ENCODE data around the gene USP2. TPM values are rescaled to one million over a fixed set of nuclear protein-coding genes. Genes with fewer than 3 reads are reported as not detected.

Gene USP2
- total RNA-seq, 1 donor from 2014 or later = 3.4 TPM

GRCh38 chr11:119363081-119363850, 18.2 kb downstream of the USP2 start:
- no peak for DNase-seq (ENCODE audit: low read depth, low spot score)

DNA sequence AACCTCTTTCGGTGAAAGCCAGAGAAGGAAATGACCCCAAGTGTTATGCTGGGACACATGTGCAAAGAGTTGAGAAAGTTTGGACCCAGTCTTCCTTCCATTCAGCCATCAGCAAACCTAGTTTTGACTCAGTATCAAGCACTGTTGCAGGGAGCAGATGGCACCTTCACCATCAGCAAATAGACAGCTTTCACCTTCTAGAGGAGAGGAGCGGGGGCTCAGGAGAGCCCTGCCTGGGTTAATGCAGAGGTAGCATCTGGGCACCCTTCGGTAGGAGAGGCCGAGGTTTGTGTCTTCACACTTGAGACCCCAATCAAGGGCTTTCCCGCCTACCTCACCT, 18.8 kb downstream of the USP2 start:
- H3K36me3 Mint-ChIP-seq (ENCODE audit: low read depth) = no peaks in the 10 kb centered on the region
- peak overlapping the region; percentile 63 for H3K4me3 Mint-ChIP-seq
- peaks cover 45% of the 10 kb centered on the region for H3K27me3 Mint-ChIP-seq (ENCODE audit: low read depth)
- no peak for TF ChIP-seq CTCF (conservative IDR thresholded peaks at IDR 0.05)
- H3K9me3 Mint-ChIP-seq = no peaks in the 10 kb centered on the region
- H3K27ac Mint-ChIP-seq (ENCODE audit: unreplicated experiment) = no peak overlapping the region
- H3K4me1 Mint-ChIP-seq = peaks cover 25% of the 10 kb centered on the region
- DNase-seq (ENCODE audit: low read depth, low spot score) = no peak

More at GRCh38 chr11:119363081-119363850, 18.2 kb downstream of the USP2 start:
- Mint-ChIP-seq H3K27ac (ENCODE audit: unreplicated experiment) (no peak overlapping the region), H3K9me3 (no peaks in the 10 kb centered on the region), H3K36me3 (ENCODE audit: low read depth) (no peaks in the 10 kb centered on the region), H3K4me3 (peak overlapping the region; percentile 63), H3K4me1 (peaks cover 27% of the 10 kb centered on the region), H3K27me3 (ENCODE audit: low read depth) (peaks cover 46% of the 10 kb centered on the region)
- no peak for TF ChIP-seq CTCF (conservative IDR thresholded peaks at IDR 0.05)

- no peak for DNase-seq (ENCODE audit: low read depth, low spot score)
- Mint-ChIP-seq H3K27ac (ENCODE audit: unreplicated experiment) (no peak overlapping the region), H3K36me3 (ENCODE audit: low read depth) (no peaks in the 10 kb centered on the region), H3K4me3 (peak overlapping the region; percentile 63), H3K27me3 (ENCODE audit: low read depth) (peaks cover 48% of the 10 kb centered on the region), H3K4me1 (peaks cover 31% of the 10 kb centered on the region), H3K9me3 (no peaks in the 10 kb centered on the region)
- TF ChIP-seq CTCF (conservative IDR thresholded peaks at IDR 0.05) = no peak
These were observed 19.4 kb downstream of the USP2 start for GRCh38 chr11:119361941-119362725.

DNA sequence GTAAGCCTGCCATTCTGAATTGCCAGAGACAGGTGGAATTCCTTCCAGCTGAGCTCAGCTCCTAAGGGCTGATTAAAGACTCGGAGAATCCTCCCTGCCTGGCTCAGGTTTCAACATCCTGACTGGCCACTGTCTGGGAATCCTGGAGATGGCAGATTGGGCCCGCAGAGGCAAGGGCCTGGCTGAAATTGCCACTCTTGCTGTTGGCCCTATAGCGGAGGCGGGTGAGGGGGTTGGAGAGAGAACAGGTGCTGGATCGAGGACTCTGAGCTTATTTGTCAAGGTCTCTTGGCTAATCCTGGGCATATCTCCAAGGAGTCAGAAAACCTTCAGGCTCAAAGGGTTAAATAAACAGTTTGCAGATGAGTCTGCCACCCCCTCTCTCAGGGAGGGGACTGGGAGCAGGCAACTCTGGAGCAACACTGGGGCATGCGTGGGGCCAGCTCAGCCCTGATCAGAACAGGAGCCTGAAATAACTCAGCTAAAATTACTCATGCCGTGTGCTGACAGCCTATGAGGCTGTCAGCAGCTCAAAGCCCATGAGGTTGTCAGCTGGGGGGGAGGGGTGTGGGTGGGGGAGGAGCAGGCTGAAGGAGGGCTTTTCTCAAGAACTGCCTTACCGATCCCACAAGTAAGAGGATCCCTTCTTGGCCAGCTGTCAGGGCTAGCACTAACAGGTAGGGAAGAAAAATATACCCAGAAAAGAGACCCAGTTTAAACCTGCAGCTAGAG, 20.3 kb downstream of the USP2 start:
- peaks cover 37% of the 10 kb centered on the region for H3K4me1 Mint-ChIP-seq
- H3K36me3 Mint-ChIP-seq (ENCODE audit: low read depth) = no peaks in the 10 kb centered on the region
- peak overlapping the region; percentile 63 for H3K4me3 Mint-ChIP-seq
- peaks cover 46% of the 10 kb centered on the region for H3K27me3 Mint-ChIP-seq (ENCODE audit: low read depth)
- TF ChIP-seq CTCF (conservative IDR thresholded peaks at IDR 0.05) = no peak
- DNase-seq (ENCODE audit: low read depth, low spot score) = no peak
- H3K9me3 Mint-ChIP-seq = no peaks in the 10 kb centered on the region
- no peak overlapping the region for H3K27ac Mint-ChIP-seq (ENCODE audit: unreplicated experiment)

GRCh38 chr11:119359365-119360214, 21.9 kb downstream of the USP2 start:
- no peak for DNase-seq (ENCODE audit: low read depth, low spot score)
- Mint-ChIP-seq H3K9me3 (no peaks in the 10 kb centered on the region), H3K27ac (ENCODE audit: unreplicated experiment) (no peak overlapping the region), H3K4me3 (peak overlapping the region; percentile 27), H3K4me1 (peaks cover 41% of the 10 kb centered on the region), H3K27me3 (ENCODE audit: low read depth) (peaks cover 34% of the 10 kb centered on the region), H3K36me3 (ENCODE audit: low read depth) (no peaks in the 10 kb centered on the region)
- TF ChIP-seq CTCF (conservative IDR thresholded peaks at IDR 0.05) = no peak

All from neural crest cell (in vitro differentiated cells).